Smooth muscle cell (in vitro differentiated cells): ENCODE measurements around the gene OTOGL. TPM values are rescaled to one million over a fixed set of nuclear protein-coding genes. Genes with fewer than 3 reads are reported as not detected.

ENCODE experiments used
- DNase-seq: peaks from one replicate; lab custom pipeline; 2025; ENCODE audit not compliant: unreplicated experiment; lab: John Stamatoyannopoulos, UW
- H2AFZ ChIP-seq: fragments of 200-600 bp; sonication (generic); 2 replicates; pipeline ENCODE4 v1.6.0; 2016; ENCODE audit warnings: antibody characterized with exemption, low read depth, mild to moderate bottlenecking
- H3F3A ChIP-seq: fragments of 200-600 bp; sonication (generic); 2 replicates; pipeline ENCODE4 v1.6.0; 2017; ENCODE audit warnings: antibody characterized with exemption, low read depth
- H3K27ac ChIP-seq: fragments of 200-600 bp; sonication (generic); 2 replicates; pipeline ENCODE4 v1.5.1; 2016; ENCODE audit warnings: low read depth, mild to moderate bottlenecking
- H3K27me3 ChIP-seq: fragments of 200-600 bp; sonication (generic); 2 replicates; pipeline ENCODE4 v1.6.1; 2016; ENCODE audit warnings: low read depth, mild to moderate bottlenecking
- H3K36me3 ChIP-seq: fragments of 200-600 bp; sonication (generic); 2 replicates; pipeline ENCODE4 v1.5.1; 2016; ENCODE audit warnings: low read depth
- H3K4me1 ChIP-seq: fragments of 200-600 bp; sonication (generic); 2 replicates; pipeline ENCODE4 v1.5.1; 2016; ENCODE audit warnings: low read depth
- H3K4me2 ChIP-seq: fragments of 200-600 bp; sonication (generic); 2 replicates; pipeline ENCODE4 v1.6.0; 2016; ENCODE audit warnings: mild to moderate bottlenecking
- H3K4me3 ChIP-seq: fragments of 200-600 bp; sonication (generic); 2 replicates; pipeline ENCODE4 v1.5.1; 2016; ENCODE audit warnings: mild to moderate bottlenecking
- H3K79me2 ChIP-seq: fragments of 200-600 bp; sonication (generic); 2 replicates; pipeline ENCODE4 v1.6.0; 2016; ENCODE audit warnings: low read depth, mild to moderate bottlenecking
- H3K9ac ChIP-seq: fragments of 200-600 bp; sonication (generic); 2 replicates; pipeline ENCODE4 v1.6.0; 2016; ENCODE audit warnings: low read depth
- H3K9me3 ChIP-seq: fragments of 200-600 bp; sonication (generic); replicated peaks from 2 replicates; pipeline ENCODE4 v1.5.1; 2016; ENCODE audit warnings: low read depth
- H4K20me1 ChIP-seq: fragments of 200-600 bp; sonication (generic); 2 replicates; pipeline ENCODE4 v1.6.0; 2016; ENCODE audit warnings: low read depth
- WGBS: methylation state at CpG from one replicate; pipeline ENCODE4 v1.1.7; 2016; ENCODE audit warnings: low lambda C conversion rate; 5-methylcytosine and 5-hydroxymethylcytosine counted together
- polyA plus RNA-seq: library from polyadenylated mRNA; unstranded; fragments of >200 nt; fragmentation: Nextera tagmentation; extraction: Ambion mirVana; gene quantifications from 2 replicates; pipeline ENCODE4 v1.2.1, GENCODE V29; 2016
- total RNA-seq: library from RNA; depleted of rRNA; stranded (reverse); fragments of >200 nt; gene quantifications from 2 replicates; pipeline ENCODE4 v1.2.3, GENCODE V29; 2014
- TF ChIP-seq, protein P1 (sequence below): fragments of 200-600 bp; sonication (generic); IDR thresholded peaks from 2 replicates; pipeline ENCODE4 v1.5.1; 2017; ENCODE audit warnings: borderline replicate concordance, mild to moderate bottlenecking, antibody characterized with exemption; ENCODE audit not compliant: insufficient read depth, poor library complexity, severe bottlenecking

Gene OTOGL
- total and polyA plus RNA-seq, 2 experiments from 2014 or later: 0.09 TPM; not detected in 1

- H3F3A ChIP-seq: no peaks in the 10 kb centered on the region
- no peak overlapping the region for H3K4me3 ChIP-seq
- no peaks in the 10 kb centered on the region for H3K27me3 ChIP-seq
- H3K9me3 ChIP-seq: no peaks in the 10 kb centered on the region
- H3K4me2 ChIP-seq: no peak overlapping the region
- 96% methylated on average over 2 of the region's 2 CpGs for WGBS
- no peaks in the 10 kb centered on the region for H3K36me3 ChIP-seq
- DNase-seq: no peak
- no peak overlapping the region for H3K27ac ChIP-seq
- H3K79me2 ChIP-seq: no peaks in the 10 kb centered on the region
- H2AFZ ChIP-seq: no peak overlapping the region
- no peak overlapping the region for H3K9ac ChIP-seq
- no peaks in the 10 kb centered on the region for H3K4me1 ChIP-seq
- no peaks in the 10 kb centered on the region for H4K20me1 ChIP-seq
- TF ChIP-seq, protein P1, sequence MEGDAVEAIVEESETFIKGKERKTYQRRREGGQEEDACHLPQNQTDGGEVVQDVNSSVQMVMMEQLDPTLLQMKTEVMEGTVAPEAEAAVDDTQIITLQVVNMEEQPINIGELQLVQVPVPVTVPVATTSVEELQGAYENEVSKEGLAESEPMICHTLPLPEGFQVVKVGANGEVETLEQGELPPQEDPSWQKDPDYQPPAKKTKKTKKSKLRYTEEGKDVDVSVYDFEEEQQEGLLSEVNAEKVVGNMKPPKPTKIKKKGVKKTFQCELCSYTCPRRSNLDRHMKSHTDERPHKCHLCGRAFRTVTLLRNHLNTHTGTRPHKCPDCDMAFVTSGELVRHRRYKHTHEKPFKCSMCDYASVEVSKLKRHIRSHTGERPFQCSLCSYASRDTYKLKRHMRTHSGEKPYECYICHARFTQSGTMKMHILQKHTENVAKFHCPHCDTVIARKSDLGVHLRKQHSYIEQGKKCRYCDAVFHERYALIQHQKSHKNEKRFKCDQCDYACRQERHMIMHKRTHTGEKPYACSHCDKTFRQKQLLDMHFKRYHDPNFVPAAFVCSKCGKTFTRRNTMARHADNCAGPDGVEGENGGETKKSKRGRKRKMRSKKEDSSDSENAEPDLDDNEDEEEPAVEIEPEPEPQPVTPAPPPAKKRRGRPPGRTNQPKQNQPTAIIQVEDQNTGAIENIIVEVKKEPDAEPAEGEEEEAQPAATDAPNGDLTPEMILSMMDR: no peak
These were observed 96.4 kb downstream of the OTOGL start for GRCh38 chr12:80195737-80196136.

DNA sequence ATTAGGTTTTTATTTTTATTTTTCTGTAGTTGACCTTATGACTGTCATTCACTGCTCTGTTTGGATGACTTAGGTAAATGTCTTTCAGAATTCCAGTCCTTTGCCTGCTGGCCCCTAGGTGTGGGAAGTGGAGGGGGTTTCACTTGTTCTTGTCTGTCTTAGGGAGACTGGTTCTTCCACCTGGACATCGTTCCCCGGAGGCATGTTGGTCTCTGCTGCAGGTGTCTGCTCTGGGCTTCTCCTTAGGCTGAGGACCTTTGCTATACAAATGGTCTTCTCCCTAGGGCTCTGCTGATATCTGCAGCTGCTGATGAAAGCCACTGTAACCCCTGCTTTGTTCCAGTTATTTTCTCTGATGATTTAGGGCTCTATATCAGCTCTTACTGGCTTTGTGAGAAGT, 97.1 kb downstream of the OTOGL start:
- TF ChIP-seq, protein P1: no peak

GRCh38 chr12:80198782-80199337, 99.5 kb downstream of the OTOGL start:
- no peak overlapping the region for H2AFZ ChIP-seq
- TF ChIP-seq, protein P1: no peak
- no peak overlapping the region for H3K4me3 ChIP-seq
- no peaks in the 10 kb centered on the region for H3K4me1 ChIP-seq
- no peak overlapping the region for H3K9ac ChIP-seq
- H3K9me3 ChIP-seq: no peaks in the 10 kb centered on the region
- 93% methylated on average over 1 of the region's 1 CpG for WGBS
- no peak overlapping the region for H3K27ac ChIP-seq
- no peaks in the 10 kb centered on the region for H3K79me2 ChIP-seq
- H4K20me1 ChIP-seq: no peaks in the 10 kb centered on the region
- H3K36me3 ChIP-seq: no peaks in the 10 kb centered on the region
- no peaks in the 10 kb centered on the region for H3F3A ChIP-seq
- H3K27me3 ChIP-seq: no peaks in the 10 kb centered on the region
- no peak for DNase-seq
- no peak overlapping the region for H3K4me2 ChIP-seq

More for the DNA sequence above, 97.1 kb downstream of the OTOGL start:
- 80% methylated on average over 2 of the region's 2 CpGs for WGBS
- no peaks in the 10 kb centered on the region for H4K20me1 ChIP-seq
- no peak overlapping the region for H3K9ac ChIP-seq
- no peak overlapping the region for H3K4me3 ChIP-seq
- H3K79me2 ChIP-seq: no peaks in the 10 kb centered on the region
- no peaks in the 10 kb centered on the region for H3K9me3 ChIP-seq
- no peaks in the 10 kb centered on the region for H3F3A ChIP-seq
- no peak overlapping the region for H3K27ac ChIP-seq
- DNase-seq: no peak
- no peaks in the 10 kb centered on the region for H3K27me3 ChIP-seq
- no peaks in the 10 kb centered on the region for H3K36me3 ChIP-seq
- no peaks in the 10 kb centered on the region for H3K4me1 ChIP-seq
- no peak overlapping the region for H3K4me2 ChIP-seq
- H2AFZ ChIP-seq: no peak overlapping the region

DNA sequence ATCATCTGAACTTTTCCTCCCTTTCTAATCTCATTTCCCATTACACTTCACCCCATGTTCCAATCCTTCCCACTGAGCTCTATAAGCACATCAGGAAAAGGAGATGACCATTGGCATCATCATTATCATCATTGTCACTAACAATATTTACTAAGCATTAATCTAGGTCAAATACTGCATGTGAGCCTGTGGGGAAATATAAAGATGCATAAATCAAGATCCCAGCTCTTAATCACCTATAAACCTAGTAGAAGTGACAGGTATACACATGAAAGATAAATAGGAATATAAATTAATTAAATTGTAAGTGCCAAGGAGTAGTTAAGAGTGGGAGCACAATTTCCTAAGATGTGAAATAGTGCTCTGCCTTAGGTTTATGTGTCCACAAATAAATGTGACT, 100.6 kb downstream of the OTOGL start:
- TF ChIP-seq, protein P1: no peak
- no peak overlapping the region for H3K27ac ChIP-seq

More for the DNA sequence above, 100.6 kb downstream of the OTOGL start:
- DNase-seq: no peak
- H3K4me1 ChIP-seq: no peaks in the 10 kb centered on the region
- H3K4me3 ChIP-seq: no peak overlapping the region
- H3K4me2 ChIP-seq: no peak overlapping the region
- no peak overlapping the region for H3K9ac ChIP-seq
- no peaks in the 10 kb centered on the region for H3F3A ChIP-seq
- H3K79me2 ChIP-seq: no peaks in the 10 kb centered on the region
- H4K20me1 ChIP-seq: no peaks in the 10 kb centered on the region
- H3K36me3 ChIP-seq: no peaks in the 10 kb centered on the region
- H3K27me3 ChIP-seq: no peaks in the 10 kb centered on the region
- no peak overlapping the region for H2AFZ ChIP-seq
- no peaks in the 10 kb centered on the region for H3K9me3 ChIP-seq
